Lung (tissue), 12 donors: Measurements from ENCODE around the gene USH1G. TPM values are rescaled to one million over a fixed set of nuclear protein-coding genes. Genes with fewer than 3 reads are reported as not detected.
"Not testable (repeated sequence)": the region's sequence is repeated elsewhere in the genome, so short reads cannot be mapped to it uniquely, and the experiment has no call there.

ENCODE experiments used
- ATAC-seq: fragments of 200-7000 bp; cut with Tn5 transposase; one replicate; pipeline ENCODE4 v1.9.1; 2020; ENCODE audit warnings: moderate number of reproducible peaks; ENCODE audit not compliant: insufficient read depth, low FRiP score
- DNase-seq, 3 donors: peaks; one replicate each; pipeline ENCODE4 v3.0.0-alpha.2; 2013 to 2017
- H3K27ac ChIP-seq, 2 donors: one replicate each; pipeline ENCODE4 v1.5.1; 2013; ENCODE audit warnings: mild to moderate bottlenecking in 2 of 2, moderate library complexity in 2 of 2, control low read depth in 1 of 2, inconsistent platforms in 1 of 2, low read depth in 1 of 2, low read length in 1 of 2
- H3K27me3 ChIP-seq, 3 donors: one replicate each; pipeline ENCODE4 v1.5.1; 2013; ENCODE audit warnings: low read length in 2 of 3; ENCODE audit not compliant: control insufficient read depth in 3 of 3, insufficient read depth in 3 of 3
- H3K36me3 ChIP-seq, 4 donors: one replicate each; pipeline ENCODE4 v1.5.1; 2013; ENCODE audit warnings: low read length in 4 of 4, mild to moderate bottlenecking in 1 of 4, moderate library complexity in 1 of 4; ENCODE audit not compliant: control insufficient read depth in 4 of 4, insufficient read depth in 4 of 4
- H3K4me1 ChIP-seq, 5 donors: one replicate each; pipeline ENCODE4 v1.5.1; 2013; ENCODE audit warnings: low read length in 5 of 5, mild to moderate bottlenecking in 2 of 5, moderate library complexity in 1 of 5; ENCODE audit not compliant: control insufficient read depth in 5 of 5, insufficient read depth in 5 of 5
- H3K4me3 ChIP-seq: one replicate; pipeline ENCODE4 v1.5.1; 2013; ENCODE audit warnings: mild to moderate bottlenecking, control low read depth, moderate library complexity
- H3K9ac ChIP-seq, 2 donors: one replicate each; pipeline ENCODE4 v1.5.1; 2013; ENCODE audit warnings: low read length in 2 of 2, control low read depth in 1 of 2; ENCODE audit not compliant: insufficient read depth in 1 of 2
- H3K9me3 ChIP-seq, 4 donors: one replicate each; pipeline ENCODE4 v1.5.1; 2013; ENCODE audit warnings: low read length in 3 of 4, mild to moderate bottlenecking in 1 of 4, moderate library complexity in 1 of 4; ENCODE audit not compliant: control insufficient read depth in 4 of 4, insufficient read depth in 3 of 4
- WGBS, 2 donors: extraction: QIAGEN DNeasy Blood & Tissue Kit; methylation state at CpG; one replicate each; pipeline ENCODE4 v1.1.7; 2013; 5-methylcytosine and 5-hydroxymethylcytosine counted together
- polyA plus RNA-seq, 2 donors: library from polyadenylated mRNA; stranded (reverse); fragments of 200-250 nt; gene quantifications; one replicate each; pipeline ENCODE4 v1.2.1, GENCODE V29; 2013
- total RNA-seq, 2 donors: library from RNA; depleted of rRNA in 1 of 2; stranded (reverse); fragments of >200 nt in 1 of 2; gene quantifications; one replicate each; pipeline ENCODE4 v1.2.1, GENCODE V29; 2014 to 2021
- TF ChIP-seq, protein P1 (sequence below): IDR thresholded peaks from 2 replicates; pipeline ENCODE4 v1.5.1; 2012; ENCODE audit warnings: mild to moderate bottlenecking; ENCODE audit errors: control extremely low read depth, extremely low read depth
- donor health status: control.
- donor health status: control.
- donor health status: Bipolar disorder and iron deficiency.
- donor health status: healthy.
- donor health status: DM: yes; HTN: yes; CAD: no.

The USH1G gene
- total and polyA plus RNA-seq, 4 donors = 0.01 TPM; not detected in 3

DNA sequence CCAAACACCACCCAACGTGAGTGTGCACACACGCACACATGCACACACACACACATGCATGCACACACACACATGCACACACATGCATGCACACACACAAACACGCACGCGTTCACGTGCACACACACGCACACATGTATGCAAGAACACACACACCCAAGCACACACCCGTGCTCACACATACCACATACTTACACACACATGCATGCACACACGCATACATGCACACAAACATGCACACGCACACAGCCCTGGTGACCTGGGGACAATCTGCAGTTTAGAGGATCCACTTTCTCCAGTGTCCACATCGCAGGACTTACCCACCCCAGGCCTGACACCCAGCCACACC lies 6.2 kb downstream of the USH1G start:
- H3K4me1 ChIP-seq = peaks cover 0 to 9% (median 0%) of the 10 kb centered on the region in 5 donors
- H3K27ac ChIP-seq = no peak overlapping the region
- no peak for DNase-seq
- TF ChIP-seq, protein P1, sequence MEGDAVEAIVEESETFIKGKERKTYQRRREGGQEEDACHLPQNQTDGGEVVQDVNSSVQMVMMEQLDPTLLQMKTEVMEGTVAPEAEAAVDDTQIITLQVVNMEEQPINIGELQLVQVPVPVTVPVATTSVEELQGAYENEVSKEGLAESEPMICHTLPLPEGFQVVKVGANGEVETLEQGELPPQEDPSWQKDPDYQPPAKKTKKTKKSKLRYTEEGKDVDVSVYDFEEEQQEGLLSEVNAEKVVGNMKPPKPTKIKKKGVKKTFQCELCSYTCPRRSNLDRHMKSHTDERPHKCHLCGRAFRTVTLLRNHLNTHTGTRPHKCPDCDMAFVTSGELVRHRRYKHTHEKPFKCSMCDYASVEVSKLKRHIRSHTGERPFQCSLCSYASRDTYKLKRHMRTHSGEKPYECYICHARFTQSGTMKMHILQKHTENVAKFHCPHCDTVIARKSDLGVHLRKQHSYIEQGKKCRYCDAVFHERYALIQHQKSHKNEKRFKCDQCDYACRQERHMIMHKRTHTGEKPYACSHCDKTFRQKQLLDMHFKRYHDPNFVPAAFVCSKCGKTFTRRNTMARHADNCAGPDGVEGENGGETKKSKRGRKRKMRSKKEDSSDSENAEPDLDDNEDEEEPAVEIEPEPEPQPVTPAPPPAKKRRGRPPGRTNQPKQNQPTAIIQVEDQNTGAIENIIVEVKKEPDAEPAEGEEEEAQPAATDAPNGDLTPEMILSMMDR = no peak
- H3K9me3 ChIP-seq = no peaks in the 10 kb centered on the region
- peaks cover 4 to 11% (median 9%) of the 10 kb centered on the region in 3 donors for H3K27me3 ChIP-seq
- H3K36me3 ChIP-seq = no peaks in the 10 kb centered on the region
- H3K9ac ChIP-seq = no peak overlapping the region
- ATAC-seq = no peak
- 89 to 90% methylated on average over 11 of the region's 11 CpGs for WGBS, 2 donors
- H3K4me3 ChIP-seq = no peak overlapping the region

DNA sequence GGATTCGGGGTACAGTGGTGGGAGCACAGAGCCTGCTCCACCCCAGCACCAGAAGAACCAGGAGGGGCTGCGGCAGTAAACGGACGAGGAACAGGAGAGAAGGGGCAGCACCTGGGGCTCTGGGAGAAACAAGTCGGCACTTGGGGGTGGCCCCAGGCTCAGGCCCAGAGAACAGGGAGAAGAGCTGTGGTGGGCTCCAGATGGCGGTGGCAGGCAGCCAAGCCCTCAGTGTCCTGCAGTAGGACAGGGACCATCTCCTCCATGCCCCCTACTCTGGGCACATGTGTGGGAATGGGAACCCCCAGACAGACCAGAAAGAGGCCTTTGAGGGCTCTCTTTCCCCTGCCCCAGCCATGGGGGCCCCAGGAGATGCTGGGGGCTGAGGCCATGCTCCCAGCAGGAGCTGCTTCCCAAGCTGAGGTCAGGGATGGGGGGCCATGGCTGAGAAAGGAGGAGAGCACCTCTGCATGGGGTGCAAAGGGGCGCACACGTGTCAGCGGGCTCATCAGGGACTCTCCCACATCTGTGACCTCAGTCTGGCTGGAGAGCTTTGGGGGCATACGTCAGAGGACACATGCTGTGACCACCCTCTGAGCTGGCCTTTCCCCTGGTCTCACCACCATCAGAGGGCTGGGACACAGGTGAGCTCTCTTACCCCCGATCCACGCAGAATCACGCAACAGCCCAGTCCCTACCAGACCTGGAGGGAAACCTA lies 6.8 kb downstream of the USH1G start:
- no peak for ATAC-seq

DNA sequence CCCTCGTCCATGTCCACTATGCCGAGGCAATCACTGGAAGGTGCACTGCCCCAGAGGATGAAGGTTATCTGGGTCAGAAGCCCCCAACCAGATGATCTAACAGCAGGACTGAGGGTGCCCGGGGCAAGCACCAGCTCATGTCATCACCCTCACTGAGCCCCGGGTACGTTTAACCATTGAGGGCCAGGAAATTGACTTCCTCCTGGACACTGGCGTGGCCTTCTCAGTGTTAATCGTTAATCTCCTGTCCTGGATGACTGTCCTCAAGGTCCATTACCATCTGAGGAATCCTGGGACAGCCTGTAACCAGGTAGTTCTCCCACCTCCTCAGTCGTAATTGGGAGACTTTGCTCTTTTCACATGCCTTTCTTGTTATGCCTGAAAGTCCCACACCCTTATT lies 11.6 kb downstream of the USH1G start:
- 68 to 83% methylated on average over 8 of the region's 8 CpGs for WGBS, 2 donors
- not testable (repeated sequence) for H3K27ac ChIP-seq, H3K4me3 ChIP-seq, ATAC-seq, H3K9me3 ChIP-seq, H3K36me3 ChIP-seq, H3K27me3 ChIP-seq, H3K9ac ChIP-seq, H3K4me1 ChIP-seq, DNase-seq

More for the DNA sequence above, 6.8 kb downstream of the USH1G start:
- Histone ChIP-seq H3K36me3 (no peaks in the 10 kb centered on the region), H3K9ac (no peak overlapping the region), H3K4me1 (peaks cover 0 to 4% (median 0%) of the 10 kb centered on the region in 5 donors), H3K4me3 (no peak overlapping the region), H3K27me3 (peaks cover 4 to 9% (median 8%) of the 10 kb centered on the region in 3 donors), H3K27ac (no peak overlapping the region), H3K9me3 (no peaks in the 10 kb centered on the region)
- 86 to 92% methylated on average over 13 of the region's 13 CpGs for WGBS, 2 donors
- TF ChIP-seq, protein P1 = no peak
- DNase-seq = no peak

DNA sequence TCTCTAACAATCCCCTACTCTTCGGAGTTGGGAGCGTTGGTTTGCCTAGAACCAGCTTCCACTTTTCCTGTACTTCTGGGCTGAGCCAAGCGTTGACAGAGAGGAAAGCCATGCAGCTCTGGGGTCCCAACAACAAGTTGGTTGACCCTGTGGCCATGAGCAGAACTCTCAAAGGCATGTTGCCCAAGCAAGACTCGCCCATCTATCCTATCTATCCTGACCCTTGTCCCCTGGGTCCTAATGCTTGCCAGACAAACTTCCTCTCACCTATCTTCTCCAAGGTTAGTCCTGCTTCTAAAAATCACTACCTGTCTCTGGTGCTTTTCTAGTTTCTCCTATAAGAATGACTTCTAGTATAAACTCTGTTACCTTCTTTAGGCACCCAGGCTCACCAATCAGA lies 14.0 kb downstream of the USH1G start:
- not testable (repeated sequence) for DNase-seq, ATAC-seq, H3K27ac ChIP-seq, H3K4me3 ChIP-seq, H3K36me3 ChIP-seq, H3K27me3 ChIP-seq, H3K4me1 ChIP-seq, H3K9me3 ChIP-seq, H3K9ac ChIP-seq
- WGBS, 2 donors = 74 to 78% methylated on average over 4 of the region's 4 CpGs
